Lower lobe of right lung (tissue), 2 donors: ENCODE measurements around the gene CCDC28A. TPM values are rescaled to one million over a fixed set of nuclear protein-coding genes. Genes with fewer than 3 reads are reported as not detected.

Source experiments
- ATAC-seq, 2 donors: fragments of 200-7000 bp; cut with Tn5 transposase; one replicate each; pipeline ENCODE4 v1.9.1; 2020 to 2022; ENCODE audit warnings: mild to moderate bottlenecking in 2 of 2, moderate library complexity in 2 of 2
- DNase-seq: peaks from one replicate; pipeline ENCODE4 v3.0.0-alpha.2; 2020
- H3K27ac ChIP-seq: fragments of 200-600 bp; one replicate; pipeline ENCODE4 v1.8.0; 2022
- H3K27me3 ChIP-seq: fragments of 200-600 bp; one replicate; pipeline ENCODE4 v1.8.0; 2022; ENCODE audit warnings: low read depth
- H3K36me3 ChIP-seq: fragments of 200-600 bp; one replicate; pipeline ENCODE4 v1.8.0; 2022; ENCODE audit warnings: mild to moderate bottlenecking
- H3K4me1 ChIP-seq: fragments of 200-600 bp; one replicate; pipeline ENCODE4 v1.8.0; 2022
- H3K4me3 ChIP-seq: fragments of 200-600 bp; one replicate; pipeline ENCODE4 v1.8.0; 2022; ENCODE audit warnings: mild to moderate bottlenecking
- H3K9me3 ChIP-seq: fragments of 200-600 bp; one replicate; pipeline ENCODE4 v1.8.0; 2022
- intact Hi-C: fragments of 100-400 bp; cut with DNase I; formaldehyde crosslinking; loops from one replicate; pipeline ENCODE4 v1.11.0; 2022
- total RNA-seq: library from RNA; stranded (reverse); fragmentation: NEBNext Ultra II Directional; extraction: Animal tissue kit (Norgen Biotek cat#: 25700); gene quantifications from one replicate; pipeline ENCODE4 v1.2.1, GENCODE V29; 2021
- TF ChIP-seq, protein P1 (sequence below): fragments of 200-600 bp; IDR thresholded peaks from one replicate; pipeline ENCODE4 v1.8.0; 2022; ENCODE audit warnings: antibody characterized with exemption, mild to moderate bottlenecking
- donor health status: DM: no; HTN: yes; CAD: no; lungs with severe emphysema.

The CCDC28A gene
- total RNA-seq, 1 donor from 2014 or later = 30.8 TPM

DNA sequence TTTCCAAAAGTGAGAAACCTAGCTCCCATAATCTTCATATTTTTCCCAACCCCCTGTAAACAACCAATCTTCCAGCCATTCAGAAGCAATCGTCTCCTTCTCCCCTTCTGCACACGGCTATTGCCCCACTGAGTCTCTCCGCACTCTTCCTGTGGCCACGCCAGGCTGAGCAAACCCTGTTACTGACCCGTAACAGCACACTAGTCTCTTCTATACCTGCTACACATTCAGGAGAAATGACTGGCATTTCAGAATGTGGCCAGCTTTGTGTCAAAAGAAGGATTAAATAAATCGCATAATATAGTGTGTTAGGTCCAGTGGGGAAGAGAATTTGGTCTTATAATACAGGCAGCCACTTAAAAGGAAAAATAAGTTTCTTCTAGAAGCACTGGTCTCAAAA is 63.7 kb downstream of the CCDC28A start:
- intact Hi-C loops = no loop called here
- no peak overlapping the region for H3K4me3 ChIP-seq
- no peaks in the 10 kb centered on the region for H3K36me3 ChIP-seq
- no peaks in the 10 kb centered on the region for H3K9me3 ChIP-seq
- TF ChIP-seq, protein P1, sequence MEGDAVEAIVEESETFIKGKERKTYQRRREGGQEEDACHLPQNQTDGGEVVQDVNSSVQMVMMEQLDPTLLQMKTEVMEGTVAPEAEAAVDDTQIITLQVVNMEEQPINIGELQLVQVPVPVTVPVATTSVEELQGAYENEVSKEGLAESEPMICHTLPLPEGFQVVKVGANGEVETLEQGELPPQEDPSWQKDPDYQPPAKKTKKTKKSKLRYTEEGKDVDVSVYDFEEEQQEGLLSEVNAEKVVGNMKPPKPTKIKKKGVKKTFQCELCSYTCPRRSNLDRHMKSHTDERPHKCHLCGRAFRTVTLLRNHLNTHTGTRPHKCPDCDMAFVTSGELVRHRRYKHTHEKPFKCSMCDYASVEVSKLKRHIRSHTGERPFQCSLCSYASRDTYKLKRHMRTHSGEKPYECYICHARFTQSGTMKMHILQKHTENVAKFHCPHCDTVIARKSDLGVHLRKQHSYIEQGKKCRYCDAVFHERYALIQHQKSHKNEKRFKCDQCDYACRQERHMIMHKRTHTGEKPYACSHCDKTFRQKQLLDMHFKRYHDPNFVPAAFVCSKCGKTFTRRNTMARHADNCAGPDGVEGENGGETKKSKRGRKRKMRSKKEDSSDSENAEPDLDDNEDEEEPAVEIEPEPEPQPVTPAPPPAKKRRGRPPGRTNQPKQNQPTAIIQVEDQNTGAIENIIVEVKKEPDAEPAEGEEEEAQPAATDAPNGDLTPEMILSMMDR = no peak
- H3K27me3 ChIP-seq = no peaks in the 10 kb centered on the region
- no peaks in the 10 kb centered on the region for H3K4me1 ChIP-seq
- DNase-seq (no peak), ATAC-seq (no peak)
- H3K27ac ChIP-seq = no peak overlapping the region

Other genes with a start within 250 kb of the CCDC28A start
- gene ECT2L, start 22.3 kb downstream of the CCDC28A start, total RNA-seq = 3.9 TPM
- gene REPS1, start 214.5 kb downstream of the CCDC28A start, total RNA-seq = 39.1 TPM